Progenitor cell of endocrine pancreas (in vitro differentiated cells): ENCODE measurements around the gene TBKBP1. TPM values are rescaled to one million over a fixed set of nuclear protein-coding genes. Genes with fewer than 3 reads are reported as not detected.
"Not testable (repeated sequence)": the region's sequence is repeated elsewhere in the genome, so short reads cannot be mapped to it uniquely, and the experiment has no call there.

Experiments used
- DNase-seq: peaks from one replicate; pipeline ENCODE4 v3.0.0; 2021; ENCODE audit warnings: low spot score; ENCODE audit not compliant: unreplicated experiment
- H3K27ac Mint-ChIP-seq: 2 replicates; pipeline ENCODE4 v1.8.0; 2021; ENCODE audit warnings: mild to moderate bottlenecking, moderate library complexity, mixed read lengths
- H3K27me3 Mint-ChIP-seq: 2 replicates; pipeline ENCODE4 v1.8.0; 2021; ENCODE audit warnings: mixed read lengths
- H3K36me3 Mint-ChIP-seq: 2 replicates; pipeline ENCODE4 v1.8.0; 2022; ENCODE audit warnings: mixed read lengths; ENCODE audit not compliant: insufficient read depth
- H3K4me1 Mint-ChIP-seq: 2 replicates; pipeline ENCODE4 v1.8.0; 2021; ENCODE audit warnings: low read depth, mixed read lengths
- H3K4me3 Mint-ChIP-seq: 2 replicates; pipeline ENCODE4 v1.8.0; 2021; ENCODE audit warnings: low read depth, mild to moderate bottlenecking, moderate library complexity, mixed read lengths
- H3K9me3 Mint-ChIP-seq: 2 replicates; pipeline ENCODE4 v1.8.0; 2021; ENCODE audit warnings: low read depth, mixed read lengths
- total RNA-seq: library from RNA; stranded (reverse); gene quantifications from 2 replicates; pipeline ENCODE4 v1.2.1, GENCODE V29; 2021
- TF ChIP-seq, protein P1 (sequence below): fragments of 200-600 bp; sonication (generic); IDR thresholded peaks from one replicate; pipeline ENCODE4 v1.5.0; 2021; ENCODE audit warnings: antibody characterized with exemption, mild to moderate bottlenecking; ENCODE audit not compliant: unreplicated experiment

The TBKBP1 gene
- total RNA-seq, 1 donor from 2014 or later: 21.7 TPM

DNA sequence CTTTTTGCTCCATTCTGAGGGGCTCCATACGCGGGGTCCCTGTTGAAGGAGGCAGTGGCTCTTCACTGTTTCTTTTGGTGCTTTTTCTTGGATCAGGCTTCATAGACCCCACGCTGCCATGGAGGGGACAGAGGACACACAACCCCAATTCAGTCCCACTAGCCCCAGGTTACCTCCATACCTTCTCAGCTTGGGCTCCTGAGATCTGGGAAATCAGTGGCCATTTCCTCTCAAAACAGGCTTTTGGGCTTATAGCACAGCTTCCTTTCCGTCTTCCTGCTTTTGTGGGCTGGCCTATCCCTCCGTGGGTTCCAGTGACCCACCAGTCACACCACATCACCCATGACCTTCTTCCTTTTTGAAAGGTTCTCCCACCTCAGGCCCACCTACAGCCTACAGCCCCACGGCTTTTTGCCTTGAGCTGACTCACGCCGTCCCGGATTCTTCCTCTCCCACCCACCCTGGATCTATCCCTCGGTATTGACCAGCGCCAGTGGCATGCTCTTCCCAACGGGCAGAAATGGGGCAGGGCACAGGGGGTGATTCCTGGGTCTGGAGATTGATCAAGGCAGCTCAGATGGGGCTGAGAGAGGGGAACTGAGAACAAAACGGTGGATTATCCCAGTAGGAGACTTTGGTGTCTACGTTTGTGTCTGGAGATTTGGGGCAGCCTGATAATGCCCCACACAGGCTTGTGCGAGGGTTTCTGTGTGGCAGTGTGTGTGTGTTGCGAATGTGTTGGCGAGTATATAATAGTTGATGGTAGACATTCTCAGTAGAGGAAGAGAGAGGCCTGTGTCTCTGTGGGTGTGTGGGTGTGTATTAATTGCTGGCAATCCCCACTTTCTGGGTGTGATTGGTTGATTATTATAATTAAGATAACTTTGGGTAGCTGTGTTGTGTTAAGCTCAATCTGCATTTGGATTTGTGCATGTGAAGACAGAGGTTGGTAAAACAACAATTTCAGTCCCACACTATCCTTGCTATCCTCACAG is 42.8 kb downstream of the TBKBP1 start:
- DNase-seq: no peak

DNA sequence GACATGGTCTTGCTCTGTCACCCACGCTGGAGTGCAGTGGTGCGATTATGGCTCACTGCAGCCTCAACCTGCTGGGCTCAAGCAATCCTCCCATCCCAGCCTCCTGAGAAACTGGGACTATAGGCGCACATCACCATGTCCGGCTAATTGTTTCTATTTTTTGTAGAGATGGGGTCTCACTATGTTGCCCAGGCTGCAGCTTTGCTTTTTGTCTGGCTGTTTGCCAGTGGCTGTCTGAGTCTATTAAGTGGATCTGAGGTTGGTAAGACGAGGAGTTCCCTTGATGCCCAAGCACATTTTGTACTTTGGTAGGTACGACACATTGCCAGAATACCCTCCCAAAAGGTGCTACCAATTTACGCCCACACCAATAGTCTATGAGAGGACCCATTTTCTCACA is 44.2 kb downstream of the TBKBP1 start:
- H3K36me3 Mint-ChIP-seq: no peaks in the 10 kb centered on the region
- H3K4me3 Mint-ChIP-seq: no peak overlapping the region
- no peak for DNase-seq
- TF ChIP-seq, protein P1, sequence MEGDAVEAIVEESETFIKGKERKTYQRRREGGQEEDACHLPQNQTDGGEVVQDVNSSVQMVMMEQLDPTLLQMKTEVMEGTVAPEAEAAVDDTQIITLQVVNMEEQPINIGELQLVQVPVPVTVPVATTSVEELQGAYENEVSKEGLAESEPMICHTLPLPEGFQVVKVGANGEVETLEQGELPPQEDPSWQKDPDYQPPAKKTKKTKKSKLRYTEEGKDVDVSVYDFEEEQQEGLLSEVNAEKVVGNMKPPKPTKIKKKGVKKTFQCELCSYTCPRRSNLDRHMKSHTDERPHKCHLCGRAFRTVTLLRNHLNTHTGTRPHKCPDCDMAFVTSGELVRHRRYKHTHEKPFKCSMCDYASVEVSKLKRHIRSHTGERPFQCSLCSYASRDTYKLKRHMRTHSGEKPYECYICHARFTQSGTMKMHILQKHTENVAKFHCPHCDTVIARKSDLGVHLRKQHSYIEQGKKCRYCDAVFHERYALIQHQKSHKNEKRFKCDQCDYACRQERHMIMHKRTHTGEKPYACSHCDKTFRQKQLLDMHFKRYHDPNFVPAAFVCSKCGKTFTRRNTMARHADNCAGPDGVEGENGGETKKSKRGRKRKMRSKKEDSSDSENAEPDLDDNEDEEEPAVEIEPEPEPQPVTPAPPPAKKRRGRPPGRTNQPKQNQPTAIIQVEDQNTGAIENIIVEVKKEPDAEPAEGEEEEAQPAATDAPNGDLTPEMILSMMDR: no peak
- H3K9me3 Mint-ChIP-seq: no peaks in the 10 kb centered on the region
- H3K27me3 Mint-ChIP-seq: peaks cover 65% of the 10 kb centered on the region
- peaks cover 1% of the 10 kb centered on the region for H3K4me1 Mint-ChIP-seq
- no peak overlapping the region for H3K27ac Mint-ChIP-seq

More for the DNA sequence above, 42.8 kb downstream of the TBKBP1 start:
- Mint-ChIP-seq H3K4me3 (no peak overlapping the region), H3K36me3 (no peaks in the 10 kb centered on the region), H3K27ac (no peak overlapping the region), H3K4me1 (peaks cover 3% of the 10 kb centered on the region), H3K9me3 (no peaks in the 10 kb centered on the region), H3K27me3 (peaks cover 71% of the 10 kb centered on the region)
- TF ChIP-seq, protein P1: no peak

DNA sequence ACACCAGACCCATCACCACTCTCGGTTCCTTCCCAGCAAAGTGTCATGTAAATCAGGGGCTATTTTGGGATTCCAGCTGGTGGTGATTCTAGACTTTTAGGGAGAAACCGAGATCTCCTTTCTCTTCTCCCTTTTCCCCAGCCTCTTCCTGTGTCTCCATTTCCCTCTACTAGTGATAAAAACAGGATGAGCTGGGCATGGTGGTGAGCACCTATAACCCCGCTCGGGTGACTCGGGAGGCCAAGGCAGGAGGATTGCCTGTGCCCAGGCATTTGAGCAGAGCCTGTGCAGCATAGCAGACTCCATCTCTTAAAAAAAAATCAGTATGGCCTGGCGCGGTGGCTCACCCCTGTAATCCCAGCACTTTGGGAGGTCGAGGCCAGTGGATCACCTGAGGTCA is 45.2 kb downstream of the TBKBP1 start:
- no peak overlapping the region for H3K27ac Mint-ChIP-seq
- H3K4me1 Mint-ChIP-seq: no peaks in the 10 kb centered on the region
- peaks cover 63% of the 10 kb centered on the region for H3K27me3 Mint-ChIP-seq
- no peak overlapping the region for H3K4me3 Mint-ChIP-seq
- DNase-seq: no peak
- H3K9me3 Mint-ChIP-seq: no peaks in the 10 kb centered on the region
- H3K36me3 Mint-ChIP-seq: no peaks in the 10 kb centered on the region
- TF ChIP-seq, protein P1: no peak

DNA sequence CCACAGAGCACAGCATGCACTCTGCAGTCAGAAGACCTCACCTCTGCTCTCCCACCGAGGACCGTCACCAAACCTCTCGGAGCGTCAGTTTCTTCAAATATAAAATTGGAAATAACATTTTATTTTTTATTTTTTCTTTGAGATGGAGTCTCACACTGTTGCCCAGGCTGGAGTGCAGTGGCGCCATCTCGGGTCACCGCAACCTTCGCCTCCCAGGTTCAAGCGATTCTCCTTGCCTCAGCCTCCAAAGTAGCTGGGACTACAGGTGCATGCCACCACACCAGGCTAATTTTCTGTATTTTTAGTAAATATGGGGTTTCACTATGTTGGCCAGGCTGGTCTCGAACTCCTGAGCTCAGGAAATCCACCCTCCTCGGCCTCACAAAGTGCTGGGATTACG is 46.0 kb downstream of the TBKBP1 start:
- H3K4me3 Mint-ChIP-seq, H3K4me1 Mint-ChIP-seq, H3K36me3 Mint-ChIP-seq, DNase-seq, H3K27ac Mint-ChIP-seq, H3K9me3 Mint-ChIP-seq: not testable (repeated sequence)
- H3K27me3 Mint-ChIP-seq: peaks cover 60% of the 10 kb centered on the region

DNA sequence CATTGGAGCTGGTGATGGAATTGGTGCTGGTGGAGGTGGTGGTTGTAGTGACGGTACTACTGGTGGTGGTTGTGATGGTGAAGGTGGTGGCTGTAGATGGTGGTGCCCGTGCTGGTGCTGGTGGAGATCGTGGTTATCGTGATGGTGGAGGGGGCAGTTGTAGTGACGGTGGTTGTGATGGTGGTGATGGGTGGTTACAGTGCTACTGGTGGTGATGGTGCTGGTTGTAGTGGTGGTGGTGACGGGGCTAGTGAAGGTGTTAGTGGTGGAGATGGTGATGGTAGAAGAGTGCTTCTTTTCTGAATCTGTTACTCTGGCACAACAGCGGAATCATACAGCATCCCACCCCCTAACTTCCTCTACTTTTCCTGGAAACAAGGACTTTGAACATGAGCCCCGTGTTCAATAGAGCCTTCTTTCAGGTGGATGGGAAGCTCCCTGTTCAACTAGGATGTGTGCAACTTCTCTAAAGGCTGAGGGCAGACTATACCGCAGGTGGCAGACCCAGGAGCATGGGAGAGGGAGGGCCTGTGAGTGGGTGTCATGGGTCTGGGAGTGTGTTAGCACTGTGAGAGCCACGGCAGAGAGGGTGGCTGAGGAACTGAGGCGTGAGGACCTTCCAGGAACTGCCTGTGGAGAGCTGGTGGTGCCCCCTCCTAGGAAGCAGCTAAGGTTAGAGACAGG is 47.3 kb downstream of the TBKBP1 start:
- Mint-ChIP-seq H3K27me3 (peaks cover 59% of the 10 kb centered on the region), H3K4me1 (no peaks in the 10 kb centered on the region), H3K27ac (peak overlapping the region; percentile 54), H3K36me3 (no peaks in the 10 kb centered on the region), H3K4me3 (no peak overlapping the region), H3K9me3 (no peaks in the 10 kb centered on the region)
- DNase-seq: no peak
- TF ChIP-seq, protein P1: no peak
